Thyroid gland (tissue), 4 donors: Measurements from ENCODE around the gene AKNAD1. TPM values are rescaled to one million over a fixed set of nuclear protein-coding genes. Genes with fewer than 3 reads are reported as not detected.

Experiments
- DNase-seq, 2 donors: peaks; one replicate each; pipeline ENCODE4 v3.0.0-alpha.2; 2019
- H3K27ac ChIP-seq, 3 donors: fragments of 200-600 bp; sonication (generic); 1 replicate in 2 of 3; 2 replicates in 1 of 3; pipeline ENCODE4 v1.5.1; 2016 to 2019; ENCODE audit warnings: mild to moderate bottlenecking in 1 of 3, moderate library complexity in 1 of 3
- H3K27me3 ChIP-seq: fragments of 200-600 bp; sonication (generic); one replicate; pipeline ENCODE4 v1.5.1; 2019
- H3K36me3 ChIP-seq, 2 donors: fragments of 200-600 bp; sonication (generic); one replicate each; pipeline ENCODE4 v1.5.1; 2016 to 2019
- H3K4me1 ChIP-seq, 2 donors: fragments of 200-600 bp; sonication (generic); one replicate each; pipeline ENCODE4 v1.5.1; 2017 to 2019
- H3K4me3 ChIP-seq, 3 donors: fragments of 200-600 bp; sonication (generic); replicated peaks in 1 of 3; 1 replicate in 2 of 3; 2 replicates in 1 of 3; pipeline ENCODE4 v1.5.1; 2016; ENCODE audit warnings: mild to moderate bottlenecking in 1 of 3
- H3K9me3 ChIP-seq: fragments of 200-600 bp; sonication (generic); one replicate; pipeline ENCODE4 v1.5.1; 2017
- POLR2A ChIP-seq, 2 donors: fragments of 450-650 bp; IDR thresholded peaks; one replicate each; pipeline ENCODE4 v1.6.1; 2017; ENCODE audit warnings: antibody characterized with exemption in 2 of 2, mild to moderate bottlenecking in 2 of 2, moderate library complexity in 1 of 2
- WGBS, 2 donors: methylation state at CpG; one replicate each; pipeline ENCODE4 v1.1.5; 2017; 5-methylcytosine and 5-hydroxymethylcytosine counted together
- intact Hi-C: fragments of 100-400 bp; cut with DNase I; formaldehyde crosslinking; loops from one replicate; pipeline ENCODE4 v1.15.1; 2023
- total RNA-seq, 4 donors: library from RNA; depleted of rRNA; stranded (reverse); fragments of >200 nt; gene quantifications; one replicate each; pipeline ENCODE4 v1.2.3, GENCODE V29; 2016
- TF ChIP-seq, protein P1 (sequence below), 6 experiments: fragments of 200-600 bp in 3 of 6; fragments of 450-650 bp in 3 of 6; sonication (generic) in 3 of 6; IDR thresholded peaks; one replicate each; pipeline ENCODE4 v1.5.1; 2016 to 2019; ENCODE audit warnings: antibody characterized with exemption in 6 of 6, mild to moderate bottlenecking in 2 of 6, inconsistent platforms in 1 of 6, moderate library complexity in 1 of 6

AKNAD1 gene
- total RNA-seq, 4 donors from 2014 or later = 6.2 TPM; not detected in 3

DNA sequence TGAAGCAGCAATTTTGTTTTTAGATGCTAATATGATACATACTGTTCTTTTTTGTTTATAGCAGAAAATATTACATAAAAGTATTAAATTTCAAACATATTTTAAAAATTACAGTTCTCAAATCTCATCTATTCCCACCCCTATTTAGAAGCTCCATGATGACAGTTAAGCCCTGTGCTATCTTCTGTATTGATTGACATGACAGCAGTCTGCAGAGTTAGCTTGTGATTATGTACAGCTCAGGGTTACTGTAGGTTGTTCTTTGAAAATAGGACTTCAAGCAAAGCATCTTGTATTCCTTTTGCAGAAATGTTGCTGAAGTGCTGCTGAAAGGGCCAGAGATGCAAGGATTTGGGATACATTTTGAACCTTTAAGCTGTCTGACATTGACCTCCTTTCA, 28.1 kb upstream of the AKNAD1 start:
- DNase-seq = no peak
- Histone ChIP-seq H3K36me3 (no peaks in the 10 kb centered on the region), H3K27ac (no peak overlapping the region), H3K4me3 (no peak overlapping the region), H3K9me3 (no peaks in the 10 kb centered on the region), H3K4me1 (no peaks in the 10 kb centered on the region), H3K27me3 (no peaks in the 10 kb centered on the region)
- intact Hi-C loops = no loop called here
- TF ChIP-seq, protein P1, sequence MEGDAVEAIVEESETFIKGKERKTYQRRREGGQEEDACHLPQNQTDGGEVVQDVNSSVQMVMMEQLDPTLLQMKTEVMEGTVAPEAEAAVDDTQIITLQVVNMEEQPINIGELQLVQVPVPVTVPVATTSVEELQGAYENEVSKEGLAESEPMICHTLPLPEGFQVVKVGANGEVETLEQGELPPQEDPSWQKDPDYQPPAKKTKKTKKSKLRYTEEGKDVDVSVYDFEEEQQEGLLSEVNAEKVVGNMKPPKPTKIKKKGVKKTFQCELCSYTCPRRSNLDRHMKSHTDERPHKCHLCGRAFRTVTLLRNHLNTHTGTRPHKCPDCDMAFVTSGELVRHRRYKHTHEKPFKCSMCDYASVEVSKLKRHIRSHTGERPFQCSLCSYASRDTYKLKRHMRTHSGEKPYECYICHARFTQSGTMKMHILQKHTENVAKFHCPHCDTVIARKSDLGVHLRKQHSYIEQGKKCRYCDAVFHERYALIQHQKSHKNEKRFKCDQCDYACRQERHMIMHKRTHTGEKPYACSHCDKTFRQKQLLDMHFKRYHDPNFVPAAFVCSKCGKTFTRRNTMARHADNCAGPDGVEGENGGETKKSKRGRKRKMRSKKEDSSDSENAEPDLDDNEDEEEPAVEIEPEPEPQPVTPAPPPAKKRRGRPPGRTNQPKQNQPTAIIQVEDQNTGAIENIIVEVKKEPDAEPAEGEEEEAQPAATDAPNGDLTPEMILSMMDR (IDR thresholded peaks at IDR 0.05) = no peak
- no peak for TF ChIP-seq POLR2A (IDR thresholded peaks at IDR 0.05)

DNA sequence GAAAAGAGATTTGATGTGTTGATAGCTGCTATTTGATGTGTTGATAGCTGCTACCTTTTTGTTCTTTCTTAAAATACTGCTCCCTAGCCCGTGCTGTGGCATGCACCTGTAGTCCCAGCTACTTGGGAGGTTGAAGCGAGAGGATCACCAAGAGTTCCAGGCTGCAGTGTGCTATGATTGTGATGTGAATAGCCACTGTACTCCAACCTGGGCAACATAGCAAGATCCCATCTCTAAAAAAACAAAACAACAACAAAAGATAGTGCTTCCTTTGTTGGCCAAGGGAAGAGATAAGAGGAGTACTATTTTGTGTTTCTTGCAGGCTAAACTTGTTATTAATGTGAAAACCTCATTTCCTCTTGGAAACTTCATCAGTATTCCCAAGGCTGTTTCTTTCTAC, 25.9 kb upstream of the AKNAD1 start:
- TF ChIP-seq POLR2A (IDR thresholded peaks at IDR 0.05) = no peak
- TF ChIP-seq, protein P1 (IDR thresholded peaks at IDR 0.05) = no peak
- 99 to 100% methylated on average over 2 of the region's 2 CpGs for WGBS, 2 donors
- Histone ChIP-seq H3K9me3 (no peaks in the 10 kb centered on the region), H3K27ac (no peak overlapping the region), H3K36me3 (no peaks in the 10 kb centered on the region), H3K4me1 (no peaks in the 10 kb centered on the region), H3K4me3 (no peak overlapping the region), H3K27me3 (no peaks in the 10 kb centered on the region)
- DNase-seq = no peak
- intact Hi-C loops = no loop called here

DNA sequence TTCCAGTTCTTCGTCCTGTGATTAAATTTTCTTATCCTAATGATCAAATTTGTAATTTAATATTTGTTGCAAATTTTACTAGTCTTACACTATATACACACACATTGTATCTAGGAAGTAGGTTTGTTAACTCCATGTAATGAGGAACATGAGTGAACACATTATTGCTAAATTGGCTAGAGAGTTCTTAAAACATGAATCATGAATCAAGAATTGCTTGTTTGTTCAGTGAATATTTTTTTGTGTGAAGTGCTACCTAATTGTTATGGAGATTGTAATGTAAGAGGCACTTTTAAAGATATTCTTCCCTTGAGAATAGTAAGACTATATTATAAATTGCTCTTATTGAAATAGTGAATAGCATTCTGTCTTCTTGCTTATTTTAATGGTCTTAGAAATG, 24.5 kb upstream of the AKNAD1 start:
- Histone ChIP-seq H3K27ac (no peak overlapping the region), H3K27me3 (no peaks in the 10 kb centered on the region), H3K4me3 (no peak overlapping the region), H3K9me3 (no peaks in the 10 kb centered on the region), H3K36me3 (no peaks in the 10 kb centered on the region), H3K4me1 (no peaks in the 10 kb centered on the region)
- no peak for TF ChIP-seq POLR2A (IDR thresholded peaks at IDR 0.05)
- TF ChIP-seq, protein P1 (IDR thresholded peaks at IDR 0.05) = no peak
- WGBS, 2 donors = 93 to 95% methylated on average over 1 of the region's 1 CpG
- DNase-seq = no peak
- intact Hi-C loops = no loop called here

DNA sequence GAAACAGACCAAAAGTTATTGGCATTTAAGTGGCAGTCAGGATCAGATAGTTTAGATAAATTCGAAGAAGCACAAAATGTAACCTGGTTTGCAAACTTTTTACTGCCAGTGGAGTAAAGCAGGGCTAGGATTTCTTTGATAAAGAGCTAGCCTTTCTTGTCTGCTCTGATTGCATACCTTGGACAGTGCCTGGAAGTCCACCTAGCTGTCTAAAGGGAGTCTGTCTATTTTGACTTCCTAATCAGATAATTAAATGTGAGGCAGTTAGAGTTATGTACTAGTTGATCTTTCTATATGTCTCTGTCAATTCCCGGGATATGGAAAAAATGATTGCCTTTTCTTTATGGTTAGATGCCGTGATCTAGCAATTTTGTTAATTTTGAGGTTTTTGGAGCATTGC, 24.0 kb upstream of the AKNAD1 start:
- DNase-seq = no peak
- Histone ChIP-seq H3K4me1 (no peaks in the 10 kb centered on the region), H3K27ac (no peak overlapping the region), H3K9me3 (no peaks in the 10 kb centered on the region), H3K4me3 (no peak overlapping the region), H3K27me3 (no peaks in the 10 kb centered on the region), H3K36me3 (no peaks in the 10 kb centered on the region)
- TF ChIP-seq, protein P1 (IDR thresholded peaks at IDR 0.05) = no peak
- no peak for TF ChIP-seq POLR2A (IDR thresholded peaks at IDR 0.05)
- intact Hi-C loops = no loop called here
- 88% methylated on average over 3 of the region's 3 CpGs for WGBS, 2 donors

DNA sequence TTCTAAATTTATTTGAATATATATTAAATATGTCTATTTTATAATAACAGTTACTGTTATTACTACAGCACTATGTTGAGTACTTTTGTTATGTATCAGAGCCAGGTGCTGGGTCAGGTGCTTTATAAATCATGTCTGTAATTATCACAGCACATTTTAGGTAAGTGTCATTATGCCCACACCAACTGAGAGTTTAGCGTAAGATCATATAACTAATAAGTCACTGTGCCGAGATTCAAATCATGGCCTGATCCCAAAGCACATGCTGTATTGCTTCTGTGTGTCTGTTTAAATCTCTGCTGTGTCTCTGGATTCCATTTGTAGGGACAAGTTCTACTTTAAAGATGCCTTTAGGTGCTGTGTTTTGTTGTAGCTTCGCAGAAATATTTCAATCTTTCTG, 21.8 kb upstream of the AKNAD1 start:
- no peak overlapping the region for H3K4me3 ChIP-seq
- no peaks in the 10 kb centered on the region for H3K9me3 ChIP-seq
- intact Hi-C loops = no loop called here
- 85 to 86% methylated on average over 3 of the region's 3 CpGs for WGBS, 2 donors
- H3K27me3 ChIP-seq = no peaks in the 10 kb centered on the region
- no peaks in the 10 kb centered on the region for H3K36me3 ChIP-seq
- no peak for TF ChIP-seq POLR2A (IDR thresholded peaks at IDR 0.05)
- TF ChIP-seq, protein P1 (IDR thresholded peaks at IDR 0.05) = no peak
- H3K27ac ChIP-seq = no peak overlapping the region
- DNase-seq = no peak
- H3K4me1 ChIP-seq = no peaks in the 10 kb centered on the region
